GM23338 (cell line): Measurements from ENCODE around the gene AKT2.

Experiments used
- CREB1 ChIP-seq: fragments of 250-450 bp; sonication (Bioruptor Pico); IDR thresholded peaks from 2 replicates; pipeline ENCODE4 v1.5.0; 2020; ENCODE audit warnings: low read depth, mild to moderate bottlenecking, moderate library complexity
- CTCF ChIP-seq, 2 experiments: fragments of 200-600 bp in 1 of 2; sonication (generic) in 1 of 2; conservative IDR thresholded peaks; 2 replicates each; pipeline versions ENCODE4 v1.5.1 to v1.6.1; 2016 to 2017; ENCODE audit warnings: antibody characterized with exemption in 2 of 2, low read depth in 2 of 2, mild to moderate bottlenecking in 2 of 2, moderate library complexity in 1 of 2
- EZH2 ChIP-seq: fragments of 200-600 bp; sonication (generic); IDR thresholded peaks from one replicate; pipeline ENCODE4 v1.8.0; 2017; ENCODE audit warnings: antibody characterized with exemption, mild to moderate bottlenecking, low read depth; ENCODE audit not compliant: unreplicated experiment
- EZH2phosphoT487 ChIP-seq: fragments of 200-600 bp; sonication (generic); IDR thresholded peaks from one replicate; pipeline ENCODE4 v1.8.1; 2018; ENCODE audit warnings: antibody characterized with exemption; ENCODE audit not compliant: unreplicated experiment
- JUNB ChIP-seq: IDR thresholded peaks from one replicate; pipeline ENCODE4 v1.6.1; 2016; ENCODE audit warnings: antibody characterized with exemption; ENCODE audit not compliant: unreplicated experiment
- NANOG ChIP-seq: IDR thresholded peaks from 2 replicates; pipeline ENCODE4 v1.6.1; 2016; ENCODE audit warnings: antibody characterized with exemption, borderline replicate concordance
- POLR2AphosphoS5 ChIP-seq: IDR thresholded peaks from 2 replicates; pipeline ENCODE4 v1.6.1; 2016; ENCODE audit warnings: antibody characterized with exemption, low read depth
- REST ChIP-seq: IDR thresholded peaks from one replicate; pipeline ENCODE4 v1.6.1; 2018; ENCODE audit warnings: antibody characterized with exemption; ENCODE audit not compliant: unreplicated experiment
- ZNF114 ChIP-seq: fragments of 250-450 bp; sonication (Bioruptor Pico); IDR thresholded peaks from 2 replicates; pipeline ENCODE4 v1.5.0; 2020; ENCODE audit warnings: mild to moderate bottlenecking, moderate library complexity
- ZNF462 ChIP-seq: fragments of 250-450 bp; sonication (Bioruptor Pico); IDR thresholded peaks from 2 replicates; pipeline ENCODE4 v1.5.0; 2020; ENCODE audit warnings: mild to moderate bottlenecking, moderate library complexity

GRCh38 chr19:40317338-40317737 is 32.2 kb upstream of the AKT2 start:
- TF ChIP-seq CTCF (conservative IDR thresholded peaks at IDR 0.05; ENCODE audit: low read depth in 2 of 2) (no peak), EZH2phosphoT487 (no peak), POLR2AphosphoS5 (no peak), CREB1 (no peak), EZH2 (no peak), REST (no peak), JUNB (no peak), NANOG (no peak), ZNF462 (CRISPR knock-in tag) (no peak), ZNF114 (CRISPR knock-in tag) (no peak)
